ENCODE measurements around the gene DGKE.

The DGKE gene

DNA sequence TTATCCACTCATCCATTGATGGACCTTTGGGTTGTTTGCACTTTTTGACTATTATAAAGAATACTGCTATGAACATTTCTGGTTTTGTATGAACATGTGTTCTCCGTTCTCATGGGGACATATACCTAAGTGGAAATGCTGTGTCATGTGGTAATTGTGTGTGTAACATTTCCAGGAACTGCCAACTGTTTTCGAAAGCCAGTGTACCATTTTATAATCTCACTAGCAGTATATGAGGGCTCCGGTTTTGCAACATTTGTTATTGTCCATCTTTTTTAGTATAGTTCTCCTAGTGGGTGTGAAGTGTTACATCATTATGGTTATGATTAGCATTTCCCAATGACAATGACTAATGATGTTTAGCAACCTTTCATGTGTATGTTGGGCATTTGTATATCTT is 85.0 kb downstream of the DGKE start:
- peak in 1 of 5 experiments; percentile 36 for DNase-seq
